GOT3 (cell line): ENCODE results near the gene PFN3.

Source experiments
- DNase-seq: peaks from one replicate; lab custom pipeline; 2025; ENCODE audit warnings: mixed read lengths; lab: John Stamatoyannopoulos, UW

PFN3 gene

GRCh38 chr5:177373806-177374205, 26.7 kb downstream of the PFN3 start:
- DNase-seq = no peak

- DNase-seq = no peak
These were observed 27.6 kb downstream of the PFN3 start for GRCh38 chr5:177372910-177373309.

GRCh38 chr5:177372034-177372896, 28.2 kb downstream of the PFN3 start:
- no peak for DNase-seq

- no peak for DNase-seq
These were observed 29.1 kb downstream of the PFN3 start for GRCh38 chr5:177371120-177372033.

GRCh38 chr5:177370488-177371119, 29.9 kb downstream of the PFN3 start:
- no peak for DNase-seq

GRCh38 chr5:177369645-177370440, 30.6 kb downstream of the PFN3 start:
- no peak for DNase-seq

GRCh38 chr5:177368869-177369644, 31.4 kb downstream of the PFN3 start:
- DNase-seq = no peak

GRCh38 chr5:177367981-177368868, 32.2 kb downstream of the PFN3 start:
- no peak for DNase-seq

- no peak for DNase-seq
These were observed 33.1 kb downstream of the PFN3 start for GRCh38 chr5:177367323-177367848.

- no peak for DNase-seq
These were observed 33.7 kb downstream of the PFN3 start for GRCh38 chr5:177366528-177367322.

GRCh38 chr5:177365845-177366527, 34.5 kb downstream of the PFN3 start:
- no peak for DNase-seq

- DNase-seq = no peak
These were observed 36.1 kb downstream of the PFN3 start for GRCh38 chr5:177364159-177364962.

- no peak for DNase-seq
These were observed 36.9 kb downstream of the PFN3 start for GRCh38 chr5:177363565-177363964.

- no peak for DNase-seq
These were observed 37.6 kb downstream of the PFN3 start for GRCh38 chr5:177362610-177363507.

GRCh38 chr5:177362292-177362609, 38.2 kb downstream of the PFN3 start:
- DNase-seq = no peak
